Peyer's patch (tissue), 4 donors: Measurements from ENCODE around the gene ADGRL3.

ENCODE experiments used
- CTCF ChIP-seq, 6 experiments: fragments of 450-650 bp in 4 of 6; fragments of 200-600 bp in 2 of 6; sonication (generic) in 1 of 6; IDR thresholded peaks; one replicate each; pipeline ENCODE4 v1.5.1; 2017 to 2019; ENCODE audit warnings: antibody characterized with exemption in 6 of 6, mild to moderate bottlenecking in 3 of 6, moderate library complexity in 1 of 6
- POLR2A ChIP-seq, 2 donors: fragments of 450-650 bp; IDR thresholded peaks; one replicate each; pipeline ENCODE4 v1.5.1; 2017; ENCODE audit warnings: antibody characterized with exemption in 2 of 2, mild to moderate bottlenecking in 2 of 2, moderate library complexity in 2 of 2

- TF ChIP-seq POLR2A (IDR thresholded peaks at IDR 0.05) (no peak), CTCF (IDR thresholded peaks at IDR 0.05) (no peak)
Measured at GRCh38 chr4:61561028-61561427, 360.9 kb downstream of the ADGRL3 start.
